Stimulated activated CD4-positive, alpha-beta T cell treated with anti-CD3 and anti-CD28 coated beads, Interleukin-4, amount 100 ng/mL, for 4 hours (primary cell): Measurements from ENCODE around the gene SLC35G2.
"Not testable (repeated sequence)": the region's sequence is repeated elsewhere in the genome, so short reads cannot be mapped to it uniquely, and the experiment has no call there.

Experiments used
- DNase-seq, 2 experiments: peaks; one replicate each; pipeline ENCODE4 v3.0.0-alpha.2; 2020

Gene SLC35G2

GRCh38 chr3:136835813-136836510, 17.0 kb downstream of the SLC35G2 start:
- no peak for DNase-seq

- no peak for DNase-seq
These were observed 17.7 kb downstream of the SLC35G2 start for GRCh38 chr3:136836511-136837156.

GRCh38 chr3:136838641-136839555, 20.0 kb downstream of the SLC35G2 start:
- no peak for DNase-seq

GRCh38 chr3:136839556-136839931, 20.6 kb downstream of the SLC35G2 start:
- no peak for DNase-seq

GRCh38 chr3:136840252-136840651, 21.3 kb downstream of the SLC35G2 start:
- DNase-seq: no peak

- no peak for DNase-seq
These were observed 23.4 kb downstream of the SLC35G2 start for GRCh38 chr3:136842294-136842693.

- DNase-seq: no peak
These were observed 25.8 kb downstream of the SLC35G2 start for GRCh38 chr3:136844724-136845123.

- DNase-seq: no peak
These were observed 33.3 kb downstream of the SLC35G2 start for GRCh38 chr3:136852180-136852579.

GRCh38 chr3:136856665-136857064, 37.7 kb downstream of the SLC35G2 start:
- DNase-seq: no peak

GRCh38 chr3:136858381-136858780, 39.5 kb downstream of the SLC35G2 start:
- no peak for DNase-seq

- no peak for DNase-seq
These were observed 41.6 kb downstream of the SLC35G2 start for GRCh38 chr3:136860541-136860940.

GRCh38 chr3:136861890-136862616, 43.1 kb downstream of the SLC35G2 start, which contains the start of gene NCK1:
Gene NCK1, plus strand, starts transcription at chr3:136862208. Its CDS starts 65,794 bp downstream, at chr3:136928002.
- peak; percentile 95 to 98 for DNase-seq

GRCh38 chr3:136862617-136863322, 43.8 kb downstream of the SLC35G2 start:
- peak; percentile 29 to 30 for DNase-seq

GRCh38 chr3:136869282-136869681, 50.4 kb downstream of the SLC35G2 start:
- DNase-seq: no peak

GRCh38 chr3:136872258-136872657, 53.3 kb downstream of the SLC35G2 start:
- DNase-seq: not testable (repeated sequence)

GRCh38 chr3:136879510-136879909, 60.6 kb downstream of the SLC35G2 start:
- not testable (repeated sequence) for DNase-seq

GRCh38 chr3:136882571-136882970, 63.6 kb downstream of the SLC35G2 start:
- DNase-seq: no peak

GRCh38 chr3:136883967-136884720, 65.2 kb downstream of the SLC35G2 start:
- DNase-seq: no peak

GRCh38 chr3:136885357-136886213, 66.7 kb downstream of the SLC35G2 start:
- DNase-seq: no peak

GRCh38 chr3:136889947-136890346, 71.0 kb downstream of the SLC35G2 start:
- DNase-seq: no peak
